GM12872 (cell line): ENCODE results near the gene SLC15A3.

Experiments used
- CTCF ChIP-seq: IDR thresholded peaks from 3 replicates; pipeline ENCODE4 v1.5.1; 2011; ENCODE audit warnings: low read depth, mild to moderate bottlenecking, low read length, moderate library complexity; ENCODE audit not compliant: insufficient read depth

The SLC15A3 gene

GRCh38 chr11:60944490-60945294 lies 7.3 kb downstream of the SLC15A3 start:
- TF ChIP-seq CTCF, result peak; percentile 50

- TF ChIP-seq CTCF, result no peak
Observed at GRCh38 chr11:60942970-60943565, 8.9 kb downstream of the SLC15A3 start.

- no peak for TF ChIP-seq CTCF
Observed at GRCh38 chr11:60942219-60942618, 9.8 kb downstream of the SLC15A3 start.

DNA sequence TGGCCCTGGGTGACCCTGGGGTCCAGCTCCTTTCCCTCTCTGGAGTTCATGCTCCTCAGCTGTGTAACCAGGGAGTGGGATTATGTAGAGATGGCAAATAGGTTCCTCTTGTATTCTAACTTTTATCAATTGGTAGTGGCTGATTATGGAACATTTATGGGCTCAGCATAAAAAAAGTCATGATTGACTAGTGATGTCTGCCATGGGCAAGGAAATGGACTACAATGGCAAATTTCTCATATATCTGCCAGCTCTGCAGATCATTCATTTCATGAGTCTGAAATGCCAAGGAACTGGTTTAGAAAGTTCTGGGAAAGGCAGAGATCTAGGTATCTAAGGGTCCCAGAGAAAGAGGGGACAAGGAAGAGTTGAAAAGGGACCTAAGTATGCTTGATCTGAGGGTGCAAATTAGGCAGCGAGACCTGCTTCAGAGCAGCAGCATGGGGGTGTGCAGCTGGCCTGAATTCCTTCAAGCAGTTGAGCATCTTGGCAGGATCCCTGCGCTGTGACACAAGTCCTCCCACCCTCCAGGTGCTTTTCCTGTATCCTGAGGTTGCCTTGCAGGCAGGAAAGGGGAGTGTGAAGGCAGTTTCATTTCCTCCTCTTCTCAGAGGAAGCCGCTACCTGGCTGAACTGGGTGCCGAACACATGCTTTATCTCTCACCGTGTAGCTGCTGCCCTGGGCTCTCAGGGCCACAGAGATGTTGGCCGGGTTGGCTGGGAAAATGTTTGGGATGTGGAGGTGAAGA lies 10.4 kb downstream of the SLC15A3 start:
- TF ChIP-seq CTCF, result no peak

DNA sequence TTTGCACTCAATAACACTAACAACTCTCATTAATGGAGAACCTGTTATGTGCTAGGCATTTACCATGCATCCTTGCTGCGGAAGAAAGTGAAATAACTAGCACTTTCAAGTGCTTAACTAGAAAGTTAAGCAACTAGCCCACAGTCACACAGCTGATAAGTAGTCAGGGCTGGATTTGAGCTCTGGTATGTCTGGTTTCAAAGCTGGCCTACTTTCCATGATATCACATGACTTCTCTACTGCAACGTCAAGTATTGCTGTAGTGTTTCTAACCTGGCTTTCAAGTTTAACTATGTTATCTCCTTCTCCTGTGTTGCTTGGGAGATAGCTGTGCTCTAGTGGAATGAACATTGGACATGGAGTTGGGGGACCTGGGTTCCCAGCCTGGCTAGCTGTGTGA lies 12.1 kb downstream of the SLC15A3 start:
- TF ChIP-seq CTCF, result no peak

GRCh38 chr11:60939301-60939700 lies 12.7 kb downstream of the SLC15A3 start:
- TF ChIP-seq CTCF, result no peak

GRCh38 chr11:60938500-60938899 lies 13.5 kb downstream of the SLC15A3 start:
- TF ChIP-seq CTCF, result no peak
